Right lobe of liver (tissue), 6 donors: ENCODE results near the gene GLCE. TPM values are rescaled to one million over a fixed set of nuclear protein-coding genes. Genes with fewer than 3 reads are reported as not detected.

ENCODE experiments used
- ATAC-seq, 4 donors: fragments of 200-7000 bp; cut with Tn5 transposase; one replicate each; pipeline ENCODE4 v1.9.1; 2020; ENCODE audit warnings: mild to moderate bottlenecking in 4 of 4, moderate library complexity in 4 of 4
- DNase-seq, 3 donors: peaks; one replicate each; pipeline ENCODE4 v3.0.0-alpha.2; 2020
- H3K27ac ChIP-seq, 3 donors: fragments of 200-600 bp; one replicate each; pipeline ENCODE4 v1.8.0; 2022
- H3K27me3 ChIP-seq, 2 donors: fragments of 200-600 bp; one replicate each; pipeline ENCODE4 v1.8.0; 2022
- H3K36me3 ChIP-seq, 4 donors: fragments of 200-600 bp; sonication (generic) in 1 of 4; one replicate each; pipeline versions ENCODE4 v1.5.1 to v1.8.0; 2017 to 2022; ENCODE audit warnings: control low read depth in 1 of 4
- H3K4me1 ChIP-seq, 4 donors: fragments of 200-600 bp; sonication (generic) in 1 of 4; one replicate each; pipeline versions ENCODE4 v1.5.1 to v1.8.0; 2017 to 2022; ENCODE audit warnings: control low read depth in 1 of 4
- H3K4me3 ChIP-seq, 3 donors: fragments of 200-600 bp; one replicate each; pipeline ENCODE4 v1.8.0; 2022
- H3K9me3 ChIP-seq, 4 donors: fragments of 200-600 bp; sonication (generic) in 1 of 4; one replicate each; pipeline versions ENCODE4 v1.5.1 to v1.8.0; 2017 to 2022; ENCODE audit warnings: control low read depth in 1 of 4
- POLR2A ChIP-seq: fragments of 450-650 bp; IDR thresholded peaks from one replicate; pipeline ENCODE4 v1.6.1; 2017; ENCODE audit warnings: antibody characterized with exemption, mild to moderate bottlenecking
- WGBS: methylation state at CpG from one replicate; pipeline ENCODE4 v1.1.6; 2018; ENCODE audit warnings: low coverage, low lambda C conversion rate; ENCODE audit not compliant: insufficient coverage; ENCODE audit errors: missing lambda C conversion rate; 5-methylcytosine and 5-hydroxymethylcytosine counted together
- intact Hi-C, 2 donors: fragments of 100-400 bp; cut with DNase I; formaldehyde crosslinking; loops; one replicate each; pipeline versions ENCODE4 v1.11.2 to v1.14.1; 2022
- total RNA-seq, 6 experiments: library from RNA; depleted of rRNA in 2 of 6; stranded (reverse); fragments of >200 nt in 2 of 6; fragmentation: NEBNext Ultra II Directional in 3 of 6; extraction: Animal tissue kit (Norgen Biotek cat#: 25700) in 3 of 6; gene quantifications; one replicate each; pipeline versions ENCODE4 v1.1.0 to v1.2.4, GENCODE V29; 2016 to 2023
- TF ChIP-seq, protein P1 (sequence below), 4 donors: fragments of 200-600 bp in 3 of 4; fragments of 450-650 bp in 1 of 4; IDR thresholded peaks; one replicate each; pipeline versions ENCODE4 v1.5.1 to v1.8.0; 2016 to 2022; ENCODE audit warnings: antibody characterized with exemption in 4 of 4, mild to moderate bottlenecking in 2 of 4
- donor health status: DM: no; HTN: yes; CAD: no.
- donor health status: DM: no; HTN: no; CAD: no.
- donor health status: DM: no; HTN: no; CAD: no.
- donor health status: DM: no; HTN: yes; CAD: no.
- donor health status: DM: no; HTN: yes; CAD: no.

Gene GLCE
- total RNA-seq, 6 experiments from 2014 or later = 8.1 to 23.5 (median 15.4) TPM

DNA sequence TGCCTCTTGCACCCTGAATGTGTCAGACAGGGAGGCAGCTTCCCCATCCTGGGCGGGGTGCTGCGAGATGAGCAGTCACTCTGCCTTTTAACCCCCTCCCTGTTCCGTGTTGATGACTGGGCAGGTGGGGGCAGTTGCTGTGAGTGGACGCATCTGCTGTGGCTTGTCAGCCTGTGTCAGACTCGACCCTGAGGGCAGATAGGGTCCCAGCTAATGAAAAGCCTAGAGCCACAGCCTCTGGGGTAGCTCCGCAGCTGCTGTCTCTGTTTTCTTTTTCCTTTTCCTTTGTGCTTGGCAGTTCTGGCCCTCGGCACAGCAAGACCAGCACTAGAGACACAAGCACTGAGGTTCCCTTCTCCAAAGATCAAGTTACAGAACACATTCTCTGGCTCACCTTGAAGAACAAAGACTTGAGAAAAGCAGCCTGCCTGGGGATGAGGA lies 43.0 kb upstream of the GLCE start:
- intact Hi-C loops = no loop called here
- DNase-seq (no peak), ATAC-seq (no peak)
- Histone ChIP-seq H3K36me3 (no peaks in the 10 kb centered on the region), H3K27ac (no peak overlapping the region), H3K4me1 (no peaks in the 10 kb centered on the region), H3K4me3 (no peak overlapping the region), H3K27me3 (no peaks in the 10 kb centered on the region), H3K9me3 (no peaks in the 10 kb centered on the region)
- WGBS = 83% methylated on average over 1 of the region's 7 CpGs
- TF ChIP-seq POLR2A = no peak
- TF ChIP-seq, protein P1, sequence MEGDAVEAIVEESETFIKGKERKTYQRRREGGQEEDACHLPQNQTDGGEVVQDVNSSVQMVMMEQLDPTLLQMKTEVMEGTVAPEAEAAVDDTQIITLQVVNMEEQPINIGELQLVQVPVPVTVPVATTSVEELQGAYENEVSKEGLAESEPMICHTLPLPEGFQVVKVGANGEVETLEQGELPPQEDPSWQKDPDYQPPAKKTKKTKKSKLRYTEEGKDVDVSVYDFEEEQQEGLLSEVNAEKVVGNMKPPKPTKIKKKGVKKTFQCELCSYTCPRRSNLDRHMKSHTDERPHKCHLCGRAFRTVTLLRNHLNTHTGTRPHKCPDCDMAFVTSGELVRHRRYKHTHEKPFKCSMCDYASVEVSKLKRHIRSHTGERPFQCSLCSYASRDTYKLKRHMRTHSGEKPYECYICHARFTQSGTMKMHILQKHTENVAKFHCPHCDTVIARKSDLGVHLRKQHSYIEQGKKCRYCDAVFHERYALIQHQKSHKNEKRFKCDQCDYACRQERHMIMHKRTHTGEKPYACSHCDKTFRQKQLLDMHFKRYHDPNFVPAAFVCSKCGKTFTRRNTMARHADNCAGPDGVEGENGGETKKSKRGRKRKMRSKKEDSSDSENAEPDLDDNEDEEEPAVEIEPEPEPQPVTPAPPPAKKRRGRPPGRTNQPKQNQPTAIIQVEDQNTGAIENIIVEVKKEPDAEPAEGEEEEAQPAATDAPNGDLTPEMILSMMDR (IDR thresholded peaks at IDR 0.05) = no peak

DNA sequence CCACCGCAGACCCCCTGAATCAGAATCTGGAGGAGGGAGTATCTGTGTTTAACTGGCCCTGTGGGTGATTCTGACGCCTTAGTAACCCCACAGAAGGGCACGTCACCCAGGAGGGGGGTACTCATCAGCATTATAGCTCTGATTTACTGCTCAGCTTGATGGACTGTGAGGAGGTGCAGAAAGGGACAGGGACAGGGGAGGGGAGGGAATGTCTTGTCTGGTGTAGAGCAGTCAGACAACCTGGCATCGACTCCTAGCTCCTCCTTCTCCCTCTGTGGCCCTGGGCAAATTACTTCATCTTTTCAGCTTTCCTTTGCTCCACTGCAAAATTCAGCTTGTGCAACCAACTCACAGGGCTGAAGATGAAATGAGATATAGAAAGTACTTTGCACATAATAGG lies 42.3 kb upstream of the GLCE start:
- no peak for DNase-seq
- WGBS = 43% methylated on average over 4 of the region's 4 CpGs
- no peaks in the 10 kb centered on the region for H3K27me3 ChIP-seq
- no peak for TF ChIP-seq POLR2A
- no peaks in the 10 kb centered on the region for H3K4me1 ChIP-seq
- H3K36me3 ChIP-seq = no peaks in the 10 kb centered on the region
- H3K4me3 ChIP-seq = no peak overlapping the region
- no peak for ATAC-seq
- H3K27ac ChIP-seq = no peak overlapping the region
- H3K9me3 ChIP-seq = no peaks in the 10 kb centered on the region
- intact Hi-C loops = no loop called here

DNA sequence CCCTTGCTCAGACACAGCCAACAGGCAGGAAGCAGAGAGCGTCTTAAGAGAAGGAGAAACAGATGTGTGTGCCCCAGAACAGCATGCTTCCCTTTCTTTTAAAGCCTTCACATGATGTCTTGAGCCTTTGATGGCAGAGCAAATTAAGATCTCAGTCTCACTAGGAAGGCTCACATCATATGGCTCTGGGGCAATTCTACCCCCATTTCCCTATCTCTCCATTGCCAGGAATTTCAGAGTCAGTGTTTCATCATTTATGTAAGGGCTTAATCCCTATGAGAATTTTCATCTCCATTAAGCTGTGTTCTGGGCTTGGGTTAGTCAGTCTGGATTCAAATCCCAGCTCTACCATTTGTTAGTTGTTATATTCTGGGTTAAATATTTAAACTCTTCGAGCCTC lies 41.4 kb upstream of the GLCE start:
- no peak for DNase-seq
- Histone ChIP-seq H3K4me1 (no peaks in the 10 kb centered on the region), H3K36me3 (no peaks in the 10 kb centered on the region), H3K9me3 (no peaks in the 10 kb centered on the region), H3K27ac (no peak overlapping the region), H3K27me3 (no peaks in the 10 kb centered on the region), H3K4me3 (no peak overlapping the region)
- WGBS = 64% methylated on average over 2 of the region's 2 CpGs
- TF ChIP-seq POLR2A = no peak
- TF ChIP-seq, protein P1 (IDR thresholded peaks at IDR 0.05) = no peak
- no peak for ATAC-seq
- intact Hi-C loops = no loop called here

GRCh38 chr15:69119683-69120395 lies 40.6 kb upstream of the GLCE start:
- TF ChIP-seq, protein P1 (IDR thresholded peaks at IDR 0.05) = no peak
- no peak for TF ChIP-seq POLR2A
- 51% methylated on average over 4 of the region's 5 CpGs for WGBS
- no peak for ATAC-seq
- DNase-seq = no peak
- H3K4me1 ChIP-seq = no peaks in the 10 kb centered on the region
- intact Hi-C loops = no loop called here
- no peak overlapping the region for H3K27ac ChIP-seq
- no peak overlapping the region for H3K4me3 ChIP-seq
- H3K27me3 ChIP-seq = no peaks in the 10 kb centered on the region
- no peaks in the 10 kb centered on the region for H3K9me3 ChIP-seq
- H3K36me3 ChIP-seq = no peaks in the 10 kb centered on the region

GRCh38 chr15:69120732-69121131 lies 39.7 kb upstream of the GLCE start:
- DNase-seq = no peak
- TF ChIP-seq, protein P1 (IDR thresholded peaks at IDR 0.05) = no peak
- no peak for TF ChIP-seq POLR2A
- H3K27me3 ChIP-seq = no peaks in the 10 kb centered on the region
- H3K4me1 ChIP-seq = peaks cover 0 to 5% (median 3%) of the 10 kb centered on the region in 4 donors
- no peak overlapping the region for H3K27ac ChIP-seq
- H3K4me3 ChIP-seq = no peak overlapping the region
- 100% methylated on average over 1 of the region's 3 CpGs for WGBS
- no peak for ATAC-seq
- H3K36me3 ChIP-seq = no peaks in the 10 kb centered on the region
- no peaks in the 10 kb centered on the region for H3K9me3 ChIP-seq
- intact Hi-C loops = no loop called here
